ELF-1 (cell line): ENCODE results near the gene DIAPH1.
A peak's percentile ranks its signal among the peaks of the same experiment; 100 is the strongest.

ENCODE experiments used
- DNase-seq: peaks from one replicate; pipeline ENCODE4 v3.0.0-alpha.2; 2016; ENCODE audit warnings: low read depth, low spot score

Gene DIAPH1

DNA sequence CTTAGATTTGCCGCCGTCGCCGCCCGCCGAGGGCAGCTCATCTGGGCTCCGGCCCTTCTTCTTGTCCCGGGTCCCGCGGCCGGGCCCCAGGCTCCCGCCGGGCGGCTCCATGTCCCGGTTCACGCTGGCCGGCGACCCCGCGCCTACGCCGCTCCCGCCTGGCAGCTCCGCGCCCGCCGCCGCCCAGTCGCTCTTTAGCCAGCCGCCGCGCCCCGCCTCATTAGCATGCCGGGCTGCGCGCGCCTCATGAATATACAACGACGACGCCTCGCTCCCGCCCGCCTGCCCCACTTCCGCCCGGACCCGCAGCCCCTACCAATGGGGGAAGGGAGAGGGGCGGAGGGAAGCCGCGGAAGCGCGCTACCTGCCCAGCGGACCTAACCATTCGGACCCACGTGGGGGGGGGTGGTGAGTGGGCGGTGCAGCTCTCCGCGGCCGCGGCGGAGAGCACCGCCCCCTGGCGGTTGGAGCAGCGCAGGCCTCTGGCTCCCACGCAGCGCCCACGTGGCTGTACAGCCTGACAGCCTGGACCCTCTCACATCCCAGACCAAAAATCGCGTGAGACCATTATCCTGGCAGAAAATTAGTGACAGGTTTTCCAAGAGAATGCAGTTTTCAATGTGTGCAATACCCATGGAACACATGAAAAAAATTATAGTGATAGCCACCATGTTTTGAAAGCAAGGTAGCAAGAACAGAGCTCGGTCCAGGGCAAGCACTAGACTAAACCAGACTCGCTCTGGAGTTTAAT lies at the start of gene DIAPH1:
Gene DIAPH1, minus strand, starts transcription at position 197 of the 751 bp plus-strand sequence. Its CDS starts 86 bp downstream, at position 111.
- peak; percentile 98 for DNase-seq

- DNase-seq, result no peak
Measured at GRCh38 chr5:141665995-141666940, 47.5 kb upstream of the DIAPH1 start.

- peak; percentile 89 for DNase-seq
Measured at GRCh38 chr5:141664733-141665461, 46.1 kb upstream of the DIAPH1 start.

- no peak for DNase-seq
Measured at GRCh38 chr5:141663506-141663905, 44.7 kb upstream of the DIAPH1 start.

DNA sequence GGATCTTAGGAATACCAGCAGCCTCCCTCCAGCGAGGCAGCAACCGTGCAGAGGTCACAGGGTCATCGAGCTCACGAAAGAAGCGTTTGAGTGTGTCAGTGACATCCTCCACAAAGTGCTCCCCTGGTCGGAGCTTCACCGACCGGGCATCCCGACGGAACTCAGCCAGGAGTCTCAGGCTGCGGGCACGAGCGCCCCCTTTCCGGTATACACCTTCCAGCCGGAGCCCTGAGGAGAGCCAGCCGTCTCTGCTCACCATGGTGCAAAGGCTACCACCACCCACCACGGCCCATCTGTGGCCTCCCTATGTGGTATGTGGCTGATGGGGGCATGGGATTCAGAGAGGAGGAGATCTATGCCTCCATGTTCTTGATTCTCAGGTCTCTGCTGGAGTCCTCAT lies 43.2 kb upstream of the DIAPH1 start:
- DNase-seq, result no peak

GRCh38 chr5:141657937-141658545 lies 39.2 kb upstream of the DIAPH1 start:
- no peak for DNase-seq

- DNase-seq, result no peak
Measured at GRCh38 chr5:141657404-141657803, 38.6 kb upstream of the DIAPH1 start.

GRCh38 chr5:141656396-141656795 lies 37.6 kb upstream of the DIAPH1 start:
- no peak for DNase-seq

- DNase-seq, result no peak
Measured at GRCh38 chr5:141655020-141655419, 36.2 kb upstream of the DIAPH1 start.

GRCh38 chr5:141654298-141654697 lies 35.5 kb upstream of the DIAPH1 start:
- no peak for DNase-seq

DNA sequence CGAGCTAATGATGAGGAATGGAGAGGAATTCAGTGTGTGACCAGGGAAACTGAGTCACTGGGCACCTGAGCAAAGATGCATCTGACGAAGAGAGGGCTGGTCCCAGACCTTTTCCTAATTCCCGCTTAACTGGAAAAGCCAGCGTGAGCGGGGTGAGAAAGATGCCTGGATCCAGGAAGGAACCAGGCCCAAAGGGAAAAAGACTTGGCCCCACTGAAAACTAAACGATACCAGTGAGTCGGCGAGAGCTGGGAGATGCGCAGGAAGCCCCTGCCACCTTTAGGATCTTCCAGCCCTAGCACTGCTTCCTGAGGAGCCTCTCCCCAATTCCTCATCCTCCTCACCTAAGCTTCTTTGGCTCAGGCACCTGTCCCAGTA lies 32.9 kb upstream of the DIAPH1 start:
- peak; percentile 36 for DNase-seq

DNA sequence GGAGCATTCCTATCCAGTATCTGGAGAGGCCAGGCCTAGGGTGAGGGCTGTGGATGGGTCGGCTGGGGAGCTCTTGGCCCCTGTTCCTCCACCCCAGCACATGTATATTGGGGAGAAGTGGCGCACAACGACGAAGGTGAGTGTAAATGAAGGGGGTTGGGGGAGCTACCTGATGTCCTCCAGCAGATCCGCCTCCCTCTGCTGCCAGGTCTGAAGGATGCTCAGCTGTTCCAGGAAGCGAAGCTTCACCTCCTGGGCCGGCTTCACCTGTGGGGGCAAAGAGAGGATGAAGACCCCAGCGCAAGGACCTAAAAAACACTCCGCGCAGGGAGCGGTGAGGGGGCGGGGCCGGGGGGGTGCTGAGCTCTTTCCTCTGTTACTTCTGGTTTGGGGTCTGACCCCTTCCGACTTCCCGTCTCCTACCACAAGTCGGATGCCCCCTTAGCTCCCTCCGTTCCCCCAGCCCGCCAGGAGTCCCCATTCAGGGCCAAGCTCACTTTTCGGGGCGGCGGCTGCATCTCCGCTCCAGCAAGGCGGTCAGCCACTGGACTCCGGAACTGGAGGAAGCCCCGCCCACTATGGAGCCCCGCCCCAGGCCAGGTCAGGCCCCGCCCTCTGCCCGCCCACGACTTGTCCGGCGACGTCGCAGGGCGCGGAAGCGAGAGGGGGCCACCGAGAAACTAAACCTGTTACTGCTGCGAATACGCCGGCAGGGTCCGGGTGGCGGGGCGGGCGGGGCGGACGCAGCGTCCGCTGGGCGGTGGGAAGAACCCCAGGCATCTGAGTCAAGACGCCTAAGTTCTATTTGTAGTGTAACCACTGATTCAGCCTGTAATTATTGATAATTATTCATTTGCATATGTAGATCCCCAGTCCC lies 32.3 kb upstream of the DIAPH1 start, which contains the start of gene FCHSD1:
Gene FCHSD1, minus strand, starts transcription at position 568 of the 877 bp plus-strand sequence. Its CDS starts 50 bp downstream, at position 518.
- peak; percentile 73 for DNase-seq

GRCh38 chr5:141649972-141650371 lies 31.2 kb upstream of the DIAPH1 start:
- DNase-seq, result no peak

- no peak for DNase-seq
Measured at GRCh38 chr5:141649056-141649688, 30.4 kb upstream of the DIAPH1 start.

DNA sequence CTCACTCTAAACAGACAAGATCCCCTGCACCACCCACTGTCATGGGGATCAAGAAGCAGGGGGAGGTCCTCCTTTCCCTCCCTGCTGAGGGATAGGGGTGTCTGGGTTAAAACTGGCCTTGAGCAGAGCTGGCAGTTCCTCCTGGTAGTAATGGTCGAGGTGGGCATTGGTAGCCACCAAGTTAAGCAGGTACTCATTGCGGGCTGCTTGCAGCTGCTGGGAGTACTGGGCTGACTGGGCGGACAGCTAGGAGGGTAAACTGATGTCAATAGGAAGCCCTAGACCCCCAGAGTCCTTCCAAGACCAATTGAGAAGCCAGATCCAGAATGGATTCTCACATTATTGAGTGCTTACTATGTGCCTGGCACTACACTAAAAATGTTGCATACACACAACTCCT lies 29.1 kb upstream of the DIAPH1 start:
- no peak for DNase-seq

GRCh38 chr5:141647242-141647641 lies 28.4 kb upstream of the DIAPH1 start:
- DNase-seq, result no peak

GRCh38 chr5:141646026-141646425 lies 27.2 kb upstream of the DIAPH1 start:
- no peak for DNase-seq

DNA sequence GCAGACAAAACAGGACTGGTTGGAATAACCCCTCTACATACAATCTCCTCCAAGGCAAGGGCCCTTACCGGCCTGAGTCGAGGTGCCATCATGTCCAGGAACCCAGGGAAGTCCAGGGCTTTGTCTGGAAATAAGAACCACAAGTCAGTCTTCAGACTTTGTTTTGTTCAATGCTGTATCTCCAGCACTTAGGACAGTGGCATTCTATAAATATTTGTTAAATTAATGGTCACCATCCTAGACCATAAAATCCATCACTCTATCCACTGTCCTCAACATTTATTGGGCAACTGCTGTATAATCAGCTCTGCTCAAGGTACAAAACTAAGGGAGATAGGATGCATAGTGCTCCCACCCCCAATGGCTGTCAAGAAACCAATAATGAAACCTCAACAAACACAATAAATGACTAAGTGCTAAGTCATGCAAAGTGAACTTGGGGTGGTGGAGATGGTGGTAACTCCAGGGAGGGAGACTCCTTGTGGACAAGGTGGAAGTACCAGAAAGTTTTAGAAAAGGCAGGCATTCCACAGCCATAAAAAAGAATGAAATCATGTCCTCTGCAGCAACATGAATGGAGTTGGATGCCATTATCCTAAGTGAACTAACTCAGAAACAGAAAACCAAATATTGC lies 23.0 kb upstream of the DIAPH1 start:
- DNase-seq, result no peak

DNA sequence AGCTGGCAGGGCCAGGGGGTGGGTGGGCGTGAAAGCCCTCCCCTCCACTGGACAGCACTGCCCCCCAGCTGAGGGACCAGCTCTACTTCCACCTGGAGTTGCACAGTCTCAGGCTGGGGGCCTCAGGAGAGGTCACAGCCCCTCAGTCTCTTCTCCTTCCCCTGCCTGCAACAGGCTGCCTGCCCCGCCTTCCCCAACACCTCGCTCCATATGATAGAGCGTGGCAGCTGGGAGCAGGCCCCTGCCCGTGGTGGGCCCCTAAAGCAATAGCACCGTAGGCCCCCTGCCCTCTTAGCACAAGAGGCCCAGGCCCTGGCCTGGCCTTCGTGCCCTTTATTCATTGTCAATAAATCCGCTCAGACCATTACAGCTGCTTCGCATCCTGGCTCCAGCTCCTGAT lies 21.9 kb upstream of the DIAPH1 start:
- DNase-seq, result no peak

DNA sequence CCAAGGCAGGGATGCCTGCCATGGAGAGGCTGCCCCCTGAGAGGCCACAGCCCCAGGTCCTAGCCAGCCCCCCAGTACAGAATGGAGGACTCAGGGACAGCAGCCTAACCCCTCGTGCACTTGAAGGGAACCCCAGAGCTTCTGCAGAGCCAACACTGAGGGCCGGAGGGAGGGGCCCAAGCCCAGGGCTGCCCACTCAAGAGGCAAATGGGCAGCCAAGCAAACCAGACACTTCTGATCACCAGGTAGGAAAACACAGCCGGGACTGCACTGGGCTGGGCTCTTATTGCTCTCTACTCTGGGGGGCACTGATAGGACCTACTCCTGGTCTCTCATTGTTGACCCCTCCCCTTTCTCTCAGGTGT lies 21.2 kb upstream of the DIAPH1 start:
- no peak for DNase-seq
